ENCODE results near the gene C1orf94.

C1orf94 gene

GRCh38 chr1:34188418-34188817, 11.7 kb downstream of the C1orf94 start:
- DNase-seq, result no peak
- no peak for TF ChIP-seq CTCF (IDR thresholded peaks at IDR 0.05; ENCODE audit: low read depth, low read length, missing control alignments)
- Histone ChIP-seq H3K27me3 (replicated peaks) (no peaks in the 10 kb centered on the region), H3K4me3 (ENCODE audit: low read depth, low read length) (no peak overlapping the region), H3K27ac (no peak overlapping the region), H3K36me3 (replicated peaks) (no peaks in the 10 kb centered on the region)
- in situ Hi-C loops (cut with HindIII; ENCODE audit: low pct_ligation_motif_present, low sequenced_read_pairs), result no loop called here

GRCh38 chr1:34188985-34189384, 12.3 kb downstream of the C1orf94 start:
- no peak for DNase-seq
- in situ Hi-C loops (cut with HindIII; ENCODE audit: low pct_ligation_motif_present, low sequenced_read_pairs), result no loop called here
- Histone ChIP-seq H3K36me3 (replicated peaks) (no peaks in the 10 kb centered on the region), H3K27ac (no peak overlapping the region), H3K27me3 (replicated peaks) (no peaks in the 10 kb centered on the region), H3K4me3 (ENCODE audit: low read depth, low read length) (no peak overlapping the region)
- no peak for TF ChIP-seq CTCF (IDR thresholded peaks at IDR 0.05; ENCODE audit: low read depth, low read length, missing control alignments)

GRCh38 chr1:34190692-34191091, 14.0 kb downstream of the C1orf94 start:
- no peaks in the 10 kb centered on the region for H3K36me3 ChIP-seq (replicated peaks)
- in situ Hi-C loops (cut with HindIII; ENCODE audit: low pct_ligation_motif_present, low sequenced_read_pairs), result no loop called here
- no peak overlapping the region for H3K27ac ChIP-seq
- no peak for TF ChIP-seq CTCF (IDR thresholded peaks at IDR 0.05; ENCODE audit: low read depth, low read length, missing control alignments)
- H3K27me3 ChIP-seq (replicated peaks), result no peaks in the 10 kb centered on the region
- H3K4me3 ChIP-seq (ENCODE audit: low read depth, low read length), result no peak overlapping the region
- no peak for DNase-seq

- Histone ChIP-seq H3K4me3 (ENCODE audit: low read depth, low read length) (no peak overlapping the region), H3K36me3 (replicated peaks) (no peaks in the 10 kb centered on the region), H3K27me3 (replicated peaks) (no peaks in the 10 kb centered on the region), H3K27ac (no peak overlapping the region)
- in situ Hi-C loops (cut with HindIII; ENCODE audit: low pct_ligation_motif_present, low sequenced_read_pairs), result no loop called here
- TF ChIP-seq CTCF (IDR thresholded peaks at IDR 0.05; ENCODE audit: low read depth, low read length, missing control alignments), result no peak
- no peak for DNase-seq
These were observed 15.9 kb downstream of the C1orf94 start for GRCh38 chr1:34192621-34193020.

- no peak for TF ChIP-seq CTCF (IDR thresholded peaks at IDR 0.05; ENCODE audit: low read depth, low read length, missing control alignments)
- Histone ChIP-seq H3K27me3 (replicated peaks) (no peaks in the 10 kb centered on the region), H3K4me3 (ENCODE audit: low read depth, low read length) (no peak overlapping the region), H3K27ac (no peak overlapping the region), H3K36me3 (replicated peaks) (no peaks in the 10 kb centered on the region)
- DNase-seq, result no peak
- in situ Hi-C loops (cut with HindIII; ENCODE audit: low pct_ligation_motif_present, low sequenced_read_pairs), result no loop called here
These were observed 23.2 kb downstream of the C1orf94 start for GRCh38 chr1:34199927-34200326.

GRCh38 chr1:34212673-34213072, 36.0 kb downstream of the C1orf94 start:
- in situ Hi-C loops (cut with HindIII; ENCODE audit: low pct_ligation_motif_present, low sequenced_read_pairs), result no loop called here
- Histone ChIP-seq H3K27ac (no peak overlapping the region), H3K4me3 (ENCODE audit: low read depth, low read length) (no peak overlapping the region), H3K27me3 (replicated peaks) (no peaks in the 10 kb centered on the region), H3K36me3 (replicated peaks) (no peaks in the 10 kb centered on the region)
- no peak for TF ChIP-seq CTCF (IDR thresholded peaks at IDR 0.05; ENCODE audit: low read depth, low read length, missing control alignments)
- no peak for DNase-seq

All from brain microvascular endothelial cell (primary cell).